Fibroblast of villous mesenchyme (primary cell): ENCODE data around the gene BLOC1S6. TPM values are rescaled to one million over a fixed set of nuclear protein-coding genes. Genes with fewer than 3 reads are reported as not detected.

Source experiments
- DNase-seq: peaks from one replicate; pipeline ENCODE4 v3.0.0-alpha.2; 2010; ENCODE audit warnings: low read depth
- H3K4me3 ChIP-seq: 2 replicates; pipeline ENCODE4 v1.5.1; 2011; ENCODE audit warnings: low read depth, mild to moderate bottlenecking, low read length
- total RNA-seq: library from RNA; depleted of rRNA; stranded (reverse); fragments of >200 nt; gene quantifications from 2 replicates; pipeline ENCODE4 v1.2.3, GENCODE V29; 2012
- TF ChIP-seq, protein P1 (sequence below): IDR thresholded peaks from 2 replicates; pipeline ENCODE4 v1.5.1; 2012; ENCODE audit warnings: low read depth, mild to moderate bottlenecking, low read length; ENCODE audit not compliant: insufficient read depth

BLOC1S6 gene
- total RNA-seq, 1 donor = 87.2 TPM

DNA sequence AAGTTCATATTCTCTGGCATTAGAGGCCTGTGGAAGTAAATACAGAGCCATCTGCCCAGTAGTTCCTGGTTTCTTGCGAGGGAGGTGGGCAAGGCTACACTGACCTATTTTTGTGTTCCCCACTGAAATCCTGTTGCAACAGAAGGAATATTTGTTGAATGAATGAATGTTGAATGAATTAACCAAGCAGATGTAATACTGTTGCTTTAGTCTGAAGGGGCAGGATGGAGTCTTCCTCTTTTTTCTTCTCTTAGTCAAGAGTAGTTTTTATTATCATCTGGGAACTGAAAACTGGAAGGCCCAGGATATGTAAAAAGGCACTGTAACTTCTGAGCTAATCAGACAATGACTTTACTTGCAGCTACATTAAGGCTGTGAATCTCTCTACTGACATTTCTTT lies 17.1 kb downstream of the BLOC1S6 start:
- no peak for DNase-seq
- TF ChIP-seq, protein P1, sequence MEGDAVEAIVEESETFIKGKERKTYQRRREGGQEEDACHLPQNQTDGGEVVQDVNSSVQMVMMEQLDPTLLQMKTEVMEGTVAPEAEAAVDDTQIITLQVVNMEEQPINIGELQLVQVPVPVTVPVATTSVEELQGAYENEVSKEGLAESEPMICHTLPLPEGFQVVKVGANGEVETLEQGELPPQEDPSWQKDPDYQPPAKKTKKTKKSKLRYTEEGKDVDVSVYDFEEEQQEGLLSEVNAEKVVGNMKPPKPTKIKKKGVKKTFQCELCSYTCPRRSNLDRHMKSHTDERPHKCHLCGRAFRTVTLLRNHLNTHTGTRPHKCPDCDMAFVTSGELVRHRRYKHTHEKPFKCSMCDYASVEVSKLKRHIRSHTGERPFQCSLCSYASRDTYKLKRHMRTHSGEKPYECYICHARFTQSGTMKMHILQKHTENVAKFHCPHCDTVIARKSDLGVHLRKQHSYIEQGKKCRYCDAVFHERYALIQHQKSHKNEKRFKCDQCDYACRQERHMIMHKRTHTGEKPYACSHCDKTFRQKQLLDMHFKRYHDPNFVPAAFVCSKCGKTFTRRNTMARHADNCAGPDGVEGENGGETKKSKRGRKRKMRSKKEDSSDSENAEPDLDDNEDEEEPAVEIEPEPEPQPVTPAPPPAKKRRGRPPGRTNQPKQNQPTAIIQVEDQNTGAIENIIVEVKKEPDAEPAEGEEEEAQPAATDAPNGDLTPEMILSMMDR = no peak
- H3K4me3 ChIP-seq = no peak overlapping the region

DNA sequence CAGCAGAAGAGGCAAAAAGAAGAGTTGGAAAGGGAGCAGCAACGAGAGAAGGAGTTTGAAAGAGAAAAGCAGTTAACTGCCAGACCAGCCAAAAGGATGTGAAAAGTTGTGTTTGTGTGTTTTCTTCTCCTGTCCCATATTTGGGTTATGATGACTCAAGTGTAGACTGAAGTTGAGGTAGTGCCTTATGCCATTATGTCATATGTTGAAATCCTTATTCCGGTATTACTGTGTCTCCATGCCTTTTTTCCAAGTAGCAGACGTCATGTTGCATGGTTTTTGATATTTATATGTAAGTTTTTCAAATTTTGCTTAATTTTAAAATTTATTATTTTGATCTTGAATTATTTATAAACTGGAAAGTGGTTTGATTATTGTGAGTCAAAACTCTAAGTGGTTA lies 19.2 kb downstream of the BLOC1S6 start:
- DNase-seq = no peak

DNA sequence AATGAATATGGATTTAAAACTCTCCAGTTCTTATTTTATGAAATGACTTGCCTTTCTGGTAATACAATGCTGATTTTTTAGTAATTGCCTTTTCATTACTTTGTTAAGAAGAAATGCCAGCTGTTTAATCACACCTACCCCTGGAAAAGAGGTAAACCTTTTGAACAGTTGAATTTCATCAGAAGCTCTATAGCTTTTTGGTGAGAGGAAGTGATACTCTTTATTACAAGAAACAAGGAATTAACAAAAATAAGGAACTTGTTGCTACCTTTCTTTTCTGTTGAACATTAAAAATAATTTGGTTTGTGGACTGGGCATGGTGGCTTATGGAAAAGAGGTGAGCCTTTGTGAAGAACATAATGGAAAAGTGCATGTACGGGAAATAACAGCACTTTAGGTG lies 19.7 kb downstream of the BLOC1S6 start:
- TF ChIP-seq, protein P1 = no peak
- no peak overlapping the region for H3K4me3 ChIP-seq
- DNase-seq = no peak

More for the DNA sequence above, 19.2 kb downstream of the BLOC1S6 start:
- TF ChIP-seq, protein P1 = no peak
- H3K4me3 ChIP-seq = no peak overlapping the region

DNA sequence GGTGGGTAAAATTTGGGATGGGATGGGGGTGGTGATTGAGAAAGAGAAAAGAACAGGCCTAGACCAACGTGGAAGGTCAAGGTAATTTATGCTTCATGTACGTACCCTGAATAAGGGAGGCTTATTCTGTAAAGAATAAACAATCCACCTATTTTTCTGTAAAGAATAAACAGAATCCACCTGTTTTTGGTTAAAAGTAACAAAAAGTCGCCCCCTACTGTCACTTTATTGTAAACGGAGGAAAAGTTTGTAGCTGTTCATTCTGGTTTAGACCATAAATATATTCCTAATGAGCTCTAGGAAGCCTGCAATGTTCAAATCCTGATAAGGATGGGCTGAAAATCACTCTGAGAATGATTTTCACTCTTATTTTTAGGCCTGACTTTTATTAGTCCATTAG lies 24.1 kb downstream of the BLOC1S6 start:
- no peak overlapping the region for H3K4me3 ChIP-seq
- peak; percentile 23 for DNase-seq
- TF ChIP-seq, protein P1 = peak; percentile 52

DNA sequence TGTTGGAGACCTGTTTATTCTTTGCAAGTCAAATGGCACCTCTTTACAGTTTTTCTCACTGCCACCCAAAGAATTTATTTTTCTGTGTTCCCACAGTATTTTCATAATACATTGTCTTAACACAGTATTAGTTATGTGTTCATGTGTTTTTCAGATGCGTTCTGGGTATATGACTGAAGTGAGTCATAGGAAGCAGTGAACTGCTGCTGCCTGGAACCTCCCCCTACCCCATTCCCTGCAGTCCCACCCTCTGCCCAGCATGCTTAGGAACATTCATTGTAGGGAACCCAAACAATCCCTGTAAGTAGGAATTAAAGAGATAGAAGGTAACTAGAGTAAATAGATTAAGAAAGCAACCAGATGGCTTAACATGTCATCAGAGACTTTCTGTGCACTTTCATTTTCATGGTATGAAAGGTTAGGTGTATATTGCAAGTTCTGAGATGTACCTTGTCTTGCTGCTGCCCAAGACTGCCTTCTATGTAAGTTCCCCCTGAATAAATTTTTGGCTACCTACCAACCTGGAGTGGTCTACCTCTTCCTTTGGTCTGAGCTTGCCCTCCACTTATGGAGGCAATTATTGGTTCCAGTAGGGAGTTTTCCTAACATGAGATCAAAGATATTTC lies 25.7 kb downstream of the BLOC1S6 start:
- TF ChIP-seq, protein P1 = no peak
- H3K4me3 ChIP-seq = no peak overlapping the region
- DNase-seq = peak; percentile 58

DNA sequence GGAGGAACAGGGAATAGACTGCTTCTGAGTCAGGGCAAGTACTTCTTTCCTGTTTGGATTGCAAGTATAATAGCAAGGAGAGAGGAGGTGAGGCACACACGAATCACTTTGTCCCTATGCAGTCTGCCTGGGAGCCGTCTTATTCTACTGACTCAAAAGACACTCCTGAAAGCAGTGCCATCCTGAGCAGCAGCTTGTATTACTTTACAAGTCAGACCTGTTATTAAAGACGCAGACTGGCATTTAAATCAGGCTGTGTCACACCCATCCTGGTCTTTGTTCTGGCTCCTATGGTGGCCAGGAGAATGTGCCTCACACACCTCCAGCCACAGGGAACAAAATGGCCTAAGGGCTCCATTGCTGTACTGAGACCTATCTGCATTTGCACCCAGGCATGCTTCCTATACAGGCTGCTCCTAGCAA lies 29.7 kb downstream of the BLOC1S6 start:
- TF ChIP-seq, protein P1 = no peak
- H3K4me3 ChIP-seq = no peak overlapping the region
- no peak for DNase-seq

DNA sequence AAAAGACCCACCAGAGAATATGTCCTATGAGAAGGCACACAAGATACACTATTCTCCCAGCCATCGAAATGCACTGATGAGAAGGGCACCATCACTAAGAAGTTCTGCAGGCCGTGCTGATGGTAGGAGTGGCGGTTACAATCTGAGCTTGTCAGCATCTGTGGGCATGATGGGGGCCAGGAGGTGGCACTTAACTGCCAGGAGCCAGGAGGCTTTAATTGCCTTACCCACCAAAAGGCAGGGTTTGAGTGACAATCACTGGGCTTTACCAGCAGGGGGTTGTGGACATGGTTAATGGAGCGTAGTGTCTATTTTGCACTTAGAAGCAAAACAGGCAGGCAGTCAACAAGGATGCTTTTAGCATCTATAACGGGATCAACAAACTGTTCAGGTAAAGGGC lies 31.6 kb downstream of the BLOC1S6 start:
- no peak for DNase-seq
- TF ChIP-seq, protein P1 = no peak
- H3K4me3 ChIP-seq = no peak overlapping the region
